ENCODE data around the gene DZANK1. TPM values are rescaled to one million over a fixed set of nuclear protein-coding genes. Genes with fewer than 3 reads are reported as not detected.

The DZANK1 gene
- total and polyA plus RNA-seq, 2 of the 8 experiments (the other 6 are each of a cell fraction or from before 2014, with no cell fraction given) = 8.0 to 9.9 TPM

- H3K23me2 ChIP-seq (ENCODE audit: low read depth, low read length) = no peaks in the 10 kb centered on the region
- peaks cover 3 to 41% (median 21%) of the 10 kb centered on the region in 4 experiments; a peak in 7 of 8 replicates for H3K36me3 ChIP-seq (ENCODE audit: control insufficient read depth in 2 of 4, insufficient read depth in 4 of 4, low read length in 3 of 4)
- no peak overlapping the region for H3K23ac ChIP-seq (ENCODE audit: insufficient read length)
- TF ChIP-seq SP1 (IDR thresholded peaks at IDR 0.05; ENCODE audit: low read depth, low read length) (no peak), ATF2 (IDR thresholded peaks at IDR 0.05; ENCODE audit: low read length) (no peak)
- no peak overlapping the region for H2BK5ac ChIP-seq (ENCODE audit: low read depth, low read length)
- H3K27ac ChIP-seq (ENCODE audit: low read depth, low read length) = no peak overlapping the region
- H4K91ac ChIP-seq (replicated peaks; ENCODE audit: insufficient read length, low read length) = no peak overlapping the region
- ChIA-PET CTCF (ENCODE audit: partially characterized antibody) (no interaction called here), POLR2A (ENCODE audit: partially characterized antibody) (interaction anchor here (1.4 kb wide), 1 partner anchor 9 kb away, joined by 3 read pairs; no protein-coding TSS in a partner anchor)
- H3K4ac ChIP-seq (replicated peaks; ENCODE audit: insufficient read length, low read depth, low read length) = no peak overlapping the region
- DNase-seq (ENCODE audit: low read depth in 1 of 2, low spot score in 2 of 2) = no peak
- no peaks in the 10 kb centered on the region; a peak in 1 of 4 replicates for H3K79me2 ChIP-seq (ENCODE audit: control insufficient read depth in 1 of 2, insufficient read depth in 2 of 2, low read length in 2 of 2)
- H3K56ac ChIP-seq (replicated peaks; ENCODE audit: insufficient read length, low read depth, low read length) = no peak overlapping the region
- H2AK5ac ChIP-seq (ENCODE audit: low read depth, low read length) = no peak overlapping the region
- no peak overlapping the region for H2BK120ac ChIP-seq (replicated peaks; ENCODE audit: low read depth, low read length)
- no peak overlapping the region for H2BK12ac ChIP-seq (ENCODE audit: low read depth, low read length)
- H3K14ac ChIP-seq (ENCODE audit: insufficient read length) = no peak overlapping the region
- no peaks in the 10 kb centered on the region for H3K9me3 ChIP-seq (ENCODE audit: insufficient read depth in 2 of 2, low read depth in 1 of 2, low read length in 1 of 2)
- H2BK15ac ChIP-seq (ENCODE audit: low read length) = no peak overlapping the region
- H3K9ac ChIP-seq (replicated peaks in 1 of 4; ENCODE audit: extremely low read depth in 1 of 4, low read depth in 3 of 4, low read length in 3 of 4) = no peak overlapping the region
- no peaks in the 10 kb centered on the region for H3K4me1 ChIP-seq (replicated peaks in 1 of 4; ENCODE audit: control insufficient read depth in 3 of 4, insufficient read depth in 4 of 4, low read length in 3 of 4)
- H3K4me3 ChIP-seq (ENCODE audit: extremely low read depth in 1 of 4, insufficient read depth in 2 of 4, low read depth in 3 of 4, low read length in 4 of 4) = no peak overlapping the region
- H2AFZ ChIP-seq (ENCODE audit: low read length) = no peak overlapping the region
- no peak for FAIRE-seq
- H3K4me2 ChIP-seq (ENCODE audit: insufficient read depth in 1 of 2, low read depth in 2 of 2, low read length in 2 of 2) = no peak overlapping the region
- no peaks in the 10 kb centered on the region for H3K79me1 ChIP-seq (ENCODE audit: low read depth, low read length)
- H2BK20ac ChIP-seq (ENCODE audit: low read length) = no peak overlapping the region
- peaks cover 3 to 5% of the 10 kb centered on the region in 2 experiments for H4K20me1 ChIP-seq (replicated peaks in 1 of 2; ENCODE audit: control insufficient read depth in 1 of 2, insufficient read depth in 2 of 2, low read length in 2 of 2)
- H4K5ac ChIP-seq (ENCODE audit: insufficient read length, low read depth, low read length) = no peak overlapping the region
- H3K18ac ChIP-seq (ENCODE audit: extremely low read depth, low read length) = no peak overlapping the region
- H3K27me3 ChIP-seq (replicated peaks in 1 of 4; ENCODE audit: control insufficient read depth in 3 of 4, extremely low read depth in 1 of 4, insufficient read depth in 3 of 4, low read length in 3 of 4) = no peaks in the 10 kb centered on the region
- no peak overlapping the region for H4K8ac ChIP-seq (ENCODE audit: extremely low read depth, insufficient read depth, low read length)
Measured at GRCh38 chr20:18515973-18516372, 49.1 kb upstream of the DZANK1 start.
